Panc1 (cell line): Measurements from ENCODE around the gene GFER.

ENCODE experiments used
- CTCF ChIP-seq: fragments of 450-650 bp; IDR thresholded peaks from 2 replicates; pipeline ENCODE4 v1.5.1; 2017; ENCODE audit warnings: mild to moderate bottlenecking
- POLR2AphosphoS5 ChIP-seq: IDR thresholded peaks from 2 replicates; pipeline ENCODE4 v1.6.1; 2012; ENCODE audit warnings: mild to moderate bottlenecking, low read depth, low read length, moderate library complexity
- SIN3A ChIP-seq: IDR thresholded peaks from 2 replicates; pipeline ENCODE4 v1.6.1; 2012; ENCODE audit warnings: low read depth, mild to moderate bottlenecking, low read length, moderate library complexity, borderline replicate concordance; ENCODE audit not compliant: insufficient read depth
- TCF7L2 ChIP-seq: IDR thresholded peaks from 2 replicates; pipeline ENCODE4 v1.6.1; 2011; ENCODE audit warnings: mild to moderate bottlenecking, low read depth, low read length, inconsistent platforms
- TF ChIP-seq, protein P1 (sequence below), 2 experiments: IDR thresholded peaks; 2 replicates each; pipeline ENCODE4 v1.6.1; 2011 to 2012; ENCODE audit warnings: low read depth in 2 of 2, control low read depth in 1 of 2, low read length in 1 of 2, mild to moderate bottlenecking in 1 of 2, moderate library complexity in 1 of 2; ENCODE audit not compliant: insufficient read depth in 1 of 2

DNA sequence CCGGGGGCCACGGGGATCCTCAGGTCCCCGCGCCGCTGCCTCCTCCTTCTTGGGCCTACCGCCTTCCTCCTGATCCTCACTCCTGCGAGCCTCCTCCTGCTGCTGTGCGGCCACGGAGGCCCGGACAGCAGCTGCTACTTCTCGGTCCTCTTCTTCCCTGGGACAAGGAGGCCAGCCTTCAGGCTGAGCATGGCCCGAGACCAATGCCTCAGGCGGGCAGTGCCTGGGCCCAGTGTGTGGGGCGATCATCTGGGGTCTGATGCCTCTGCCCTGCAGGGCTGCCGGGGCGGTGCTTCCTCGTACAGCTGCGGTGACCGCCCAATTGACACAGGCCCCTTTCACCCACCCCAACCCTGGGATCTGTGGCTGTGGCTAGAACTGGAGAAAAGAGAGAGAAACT lies 17.0 kb downstream of the GFER start:
- no peak for TF ChIP-seq CTCF
- no peak for TF ChIP-seq POLR2AphosphoS5
- TF ChIP-seq, protein P1, sequence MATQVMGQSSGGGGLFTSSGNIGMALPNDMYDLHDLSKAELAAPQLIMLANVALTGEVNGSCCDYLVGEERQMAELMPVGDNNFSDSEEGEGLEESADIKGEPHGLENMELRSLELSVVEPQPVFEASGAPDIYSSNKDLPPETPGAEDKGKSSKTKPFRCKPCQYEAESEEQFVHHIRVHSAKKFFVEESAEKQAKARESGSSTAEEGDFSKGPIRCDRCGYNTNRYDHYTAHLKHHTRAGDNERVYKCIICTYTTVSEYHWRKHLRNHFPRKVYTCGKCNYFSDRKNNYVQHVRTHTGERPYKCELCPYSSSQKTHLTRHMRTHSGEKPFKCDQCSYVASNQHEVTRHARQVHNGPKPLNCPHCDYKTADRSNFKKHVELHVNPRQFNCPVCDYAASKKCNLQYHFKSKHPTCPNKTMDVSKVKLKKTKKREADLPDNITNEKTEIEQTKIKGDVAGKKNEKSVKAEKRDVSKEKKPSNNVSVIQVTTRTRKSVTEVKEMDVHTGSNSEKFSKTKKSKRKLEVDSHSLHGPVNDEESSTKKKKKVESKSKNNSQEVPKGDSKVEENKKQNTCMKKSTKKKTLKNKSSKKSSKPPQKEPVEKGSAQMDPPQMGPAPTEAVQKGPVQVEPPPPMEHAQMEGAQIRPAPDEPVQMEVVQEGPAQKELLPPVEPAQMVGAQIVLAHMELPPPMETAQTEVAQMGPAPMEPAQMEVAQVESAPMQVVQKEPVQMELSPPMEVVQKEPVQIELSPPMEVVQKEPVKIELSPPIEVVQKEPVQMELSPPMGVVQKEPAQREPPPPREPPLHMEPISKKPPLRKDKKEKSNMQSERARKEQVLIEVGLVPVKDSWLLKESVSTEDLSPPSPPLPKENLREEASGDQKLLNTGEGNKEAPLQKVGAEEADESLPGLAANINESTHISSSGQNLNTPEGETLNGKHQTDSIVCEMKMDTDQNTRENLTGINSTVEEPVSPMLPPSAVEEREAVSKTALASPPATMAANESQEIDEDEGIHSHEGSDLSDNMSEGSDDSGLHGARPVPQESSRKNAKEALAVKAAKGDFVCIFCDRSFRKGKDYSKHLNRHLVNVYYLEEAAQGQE (IDR thresholded peaks at IDR 0.05; ENCODE audit: insufficient read depth in 1 of 2, low read depth in 2 of 2, low read length in 1 of 2): no peak
- TF ChIP-seq SIN3A: no peak
- no peak for TF ChIP-seq TCF7L2
